ENCODE data around the gene MAP4K5.
"Not testable (repeated sequence)": the region's sequence is repeated elsewhere in the genome, so short reads cannot be mapped to it uniquely, and the experiment has no call there.

The MAP4K5 gene

DNA sequence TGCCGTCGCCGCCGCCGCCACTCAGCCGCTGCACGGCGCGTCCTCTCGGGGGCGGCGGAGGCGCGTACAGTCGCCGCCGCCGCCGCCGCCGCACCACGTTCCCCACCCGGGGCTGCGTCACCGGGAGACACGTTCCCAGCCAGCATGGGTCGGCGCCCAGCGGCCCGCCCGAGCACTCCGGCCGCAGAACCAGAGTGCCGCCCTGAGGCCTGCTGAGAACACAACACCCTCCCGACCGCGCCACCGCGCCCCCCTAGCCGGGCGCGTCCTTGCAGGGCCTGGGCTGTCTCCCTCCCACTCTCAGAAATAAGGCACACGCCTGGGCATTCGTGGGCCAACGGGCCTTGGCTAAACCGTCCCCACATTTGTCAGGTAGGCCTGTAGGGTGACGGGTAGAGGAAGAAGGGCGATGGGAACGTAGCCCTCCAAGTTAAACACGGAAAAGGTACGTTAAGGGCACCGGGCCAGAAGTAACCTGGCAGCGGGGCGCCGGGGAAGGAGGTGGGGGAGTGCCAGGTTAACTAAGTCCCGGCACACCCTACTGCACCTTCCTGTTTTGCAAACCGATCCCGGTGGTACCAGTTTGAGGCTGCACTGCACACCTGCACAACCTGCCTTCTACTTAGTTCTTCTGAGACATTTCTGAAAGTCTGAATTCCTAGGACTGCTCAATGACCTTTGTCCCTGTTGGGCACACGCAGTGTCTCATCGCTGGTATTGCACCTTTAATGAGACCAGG lies at the start of gene MAP4K5:
MAP4K5 (minus strand) TSS at position 68 of the 739 bp plus-strand sequence. CDS start 520 bp downstream, outside the sequence.
- DNase-seq, result peak; percentile 91

DNA sequence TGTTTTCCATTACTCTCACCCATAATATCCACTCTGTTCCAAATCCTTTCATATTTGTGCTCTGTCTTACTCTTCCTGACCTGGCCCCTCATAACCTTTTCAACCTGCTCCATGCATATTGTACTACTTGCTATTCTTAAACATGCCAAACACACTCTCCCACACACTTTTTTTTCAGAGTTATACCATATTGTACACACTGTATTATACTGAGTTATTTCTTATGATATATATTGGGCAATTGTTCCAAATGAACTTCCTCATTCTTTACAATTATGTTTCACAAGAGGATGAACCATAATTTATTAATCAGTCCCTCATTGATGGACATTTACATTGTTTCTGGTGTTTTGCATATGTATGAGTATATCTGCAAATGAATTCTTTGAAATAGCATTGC lies 46.1 kb upstream of the MAP4K5 start:
- no peak for DNase-seq

DNA sequence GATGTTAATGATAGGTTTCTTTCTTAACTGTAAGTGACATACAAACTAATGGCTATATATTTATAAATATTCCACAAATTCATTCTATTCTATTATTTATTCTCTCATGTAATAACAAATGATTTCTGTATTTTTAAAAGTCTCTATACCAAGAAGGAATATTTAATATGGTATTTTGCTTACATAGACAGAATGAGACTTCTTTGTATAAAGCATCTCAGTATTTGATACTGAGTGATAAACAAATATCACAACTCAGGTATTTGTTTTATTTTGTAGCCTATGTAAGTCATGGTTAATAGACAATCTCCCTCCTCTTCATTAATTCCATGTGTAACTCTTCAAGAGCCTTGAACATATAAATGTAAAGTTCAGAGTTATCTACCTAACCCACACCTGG lies 45.6 kb upstream of the MAP4K5 start:
- no peak for DNase-seq

DNA sequence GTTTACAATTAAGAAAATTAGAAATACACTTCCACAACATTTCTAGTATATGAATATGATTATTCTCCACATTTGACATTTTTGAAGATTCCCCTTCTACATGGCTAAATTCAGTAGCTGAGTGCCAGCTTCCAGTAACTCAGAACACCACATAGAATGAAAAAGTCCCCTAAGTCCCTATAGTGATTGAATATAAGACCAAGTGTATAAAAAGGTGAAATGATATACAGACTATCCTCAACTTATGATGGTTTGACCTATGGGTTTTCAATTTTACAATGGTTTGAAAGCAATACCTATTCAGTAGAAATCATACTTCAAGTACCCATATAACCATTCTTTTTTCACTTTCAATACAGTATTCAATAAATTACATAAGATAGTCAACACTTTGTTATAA lies 43.4 kb upstream of the MAP4K5 start:
- DNase-seq, result no peak

DNA sequence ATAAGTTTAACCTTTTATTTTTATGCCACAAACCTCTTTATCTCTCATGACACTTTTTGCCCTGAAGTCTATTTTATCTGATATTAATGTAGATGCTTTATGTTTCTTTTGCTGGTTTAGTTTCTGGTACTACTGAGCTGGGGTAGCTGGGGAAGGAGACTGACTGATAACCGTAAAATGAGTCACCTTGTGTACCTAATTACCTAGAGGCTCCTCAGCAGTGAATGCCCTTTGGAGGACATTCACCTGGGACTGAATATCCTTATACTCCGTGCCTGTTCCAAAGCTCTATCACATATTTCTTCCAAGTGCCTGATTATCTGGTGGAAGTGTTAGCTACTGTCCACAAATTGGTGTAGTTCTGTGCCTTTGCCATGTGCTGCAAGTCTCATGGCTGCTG lies 41.5 kb upstream of the MAP4K5 start:
- no peak for DNase-seq

DNA sequence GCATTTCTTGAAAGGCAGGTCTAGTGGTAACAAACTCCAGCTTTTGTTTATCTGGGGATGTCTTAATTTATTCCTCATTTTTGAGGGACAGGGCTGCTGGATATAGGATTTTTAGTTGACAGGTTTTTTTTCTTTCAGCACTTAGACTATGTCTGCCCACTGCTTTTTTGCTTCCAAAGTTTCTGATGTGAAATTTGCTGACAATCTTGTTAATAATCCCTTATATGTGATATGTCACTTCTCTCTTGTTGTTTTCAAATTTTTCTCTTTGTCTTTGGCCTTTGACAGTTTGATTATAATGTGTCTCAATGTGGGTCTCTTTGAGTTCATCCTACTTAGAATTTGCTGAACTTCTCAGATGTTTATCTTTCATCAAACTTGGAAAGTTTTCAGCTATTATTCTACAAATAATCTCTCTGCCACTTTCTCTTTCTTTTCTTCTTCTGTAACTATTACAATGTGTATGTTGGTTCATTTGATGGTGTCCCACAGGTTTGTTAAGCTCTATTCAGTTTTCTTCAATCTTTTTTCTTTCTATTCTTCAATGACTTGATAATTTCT lies 37.4 kb upstream of the MAP4K5 start:
- DNase-seq, result no peak

DNA sequence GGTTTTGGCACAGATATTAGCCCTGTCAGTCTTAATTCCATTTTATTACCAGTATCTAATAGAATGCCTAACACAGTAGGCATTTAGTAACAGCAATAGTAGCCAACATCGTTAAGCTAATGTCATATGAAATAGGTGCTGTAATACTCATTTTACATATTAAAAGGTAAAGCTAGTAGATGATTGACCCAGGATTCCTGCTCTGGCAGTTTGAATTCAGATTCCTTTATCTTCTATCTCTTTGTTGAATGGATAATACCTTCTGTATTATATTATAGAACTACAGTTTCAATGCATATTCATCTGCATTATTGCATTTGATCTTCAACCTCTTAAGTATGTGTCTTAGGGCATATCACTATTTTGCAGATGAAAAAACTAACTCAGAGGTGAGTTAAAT lies 30.5 kb upstream of the MAP4K5 start:
- no peak for DNase-seq

DNA sequence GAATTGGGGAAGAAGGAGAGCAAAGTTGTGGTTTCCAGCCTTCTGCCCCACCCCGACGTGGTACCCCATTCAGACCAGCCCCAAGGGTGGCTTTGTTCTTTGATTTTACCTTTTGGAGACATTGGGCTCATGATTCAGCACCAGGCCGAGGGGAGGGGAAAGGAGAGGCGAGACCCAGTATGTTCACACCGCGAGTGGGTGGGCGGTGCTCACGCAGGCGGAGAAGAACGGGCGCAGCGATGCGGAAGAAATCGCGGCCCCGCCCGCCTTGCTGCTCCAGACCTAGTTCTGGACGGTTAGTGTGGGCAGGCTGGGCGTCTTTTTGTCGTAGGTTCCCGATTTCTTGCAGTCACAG lies 28.5 kb upstream of the MAP4K5 start:
- peak; percentile 12 for DNase-seq

DNA sequence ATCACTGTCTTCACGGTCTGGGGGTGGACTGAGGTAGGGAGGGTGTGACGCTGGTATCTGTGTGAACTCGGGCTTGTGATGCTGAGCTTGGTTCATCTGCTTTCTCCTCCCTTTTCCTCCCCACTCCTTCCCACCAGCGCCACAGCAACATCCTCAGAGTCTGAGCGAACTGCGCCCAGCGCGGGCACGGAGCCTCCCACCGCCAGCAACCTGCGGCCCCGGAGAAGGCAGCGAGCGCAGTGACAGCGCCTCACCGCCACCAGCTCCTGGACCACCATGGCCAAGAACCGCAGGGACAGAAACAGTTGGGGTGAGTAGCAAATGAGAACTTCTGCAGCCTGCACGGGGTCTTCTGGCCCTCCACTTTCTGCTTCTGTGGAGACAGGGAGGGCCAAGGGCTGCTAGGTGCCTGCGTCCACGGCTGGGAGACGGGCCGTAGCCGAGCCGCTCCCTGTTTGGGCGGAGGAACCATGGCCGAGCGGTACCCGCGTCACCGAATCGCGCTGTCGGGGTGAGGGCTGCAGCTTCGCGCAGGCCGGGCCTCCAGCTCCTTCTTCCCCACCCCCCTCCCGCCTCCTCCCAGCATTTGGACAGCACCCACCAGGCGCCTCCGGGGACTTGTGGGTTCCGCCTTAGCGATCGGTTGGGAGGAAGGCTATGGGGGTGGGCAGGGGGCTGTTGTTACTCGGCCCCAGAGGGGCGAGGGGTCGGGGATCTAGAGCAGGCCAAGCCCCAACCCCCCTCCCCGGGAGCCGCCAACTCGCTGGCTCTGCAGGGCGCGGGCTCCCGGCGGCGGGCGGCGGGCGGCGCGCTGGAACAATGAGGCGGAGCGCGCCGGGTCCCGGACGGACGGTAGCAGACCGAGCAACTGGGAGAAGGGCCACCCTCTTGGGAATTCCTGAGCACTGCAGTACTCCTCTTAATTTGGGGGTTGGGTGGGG lies 27.9 kb upstream of the MAP4K5 start, which contains the start of gene ATL1:
ATL1 (plus strand) TSS at position 156 of the 941 bp plus-strand sequence; CDS start at position 277, 121 bp downstream.
- peak; percentile 31 for DNase-seq

DNA sequence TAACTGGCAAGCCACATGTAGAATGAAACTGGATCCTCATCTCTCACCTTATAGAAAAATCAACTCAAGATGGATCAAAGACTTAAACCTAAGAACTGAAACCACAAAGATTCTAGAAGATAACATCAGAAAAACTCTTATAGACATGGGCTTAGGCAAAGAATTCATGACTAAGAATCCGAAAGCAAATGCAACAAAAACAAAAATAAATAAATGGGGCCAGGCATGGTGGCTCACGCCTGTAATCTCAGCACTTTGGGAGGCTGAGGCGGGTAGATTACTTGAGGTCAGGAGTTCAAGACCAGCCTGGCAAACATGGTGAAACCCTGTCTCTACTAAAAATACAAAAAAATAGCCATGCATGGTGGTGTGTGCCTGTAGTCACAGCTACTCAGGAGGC lies 20.4 kb upstream of the MAP4K5 start:
- DNase-seq, result not testable (repeated sequence)

DNA sequence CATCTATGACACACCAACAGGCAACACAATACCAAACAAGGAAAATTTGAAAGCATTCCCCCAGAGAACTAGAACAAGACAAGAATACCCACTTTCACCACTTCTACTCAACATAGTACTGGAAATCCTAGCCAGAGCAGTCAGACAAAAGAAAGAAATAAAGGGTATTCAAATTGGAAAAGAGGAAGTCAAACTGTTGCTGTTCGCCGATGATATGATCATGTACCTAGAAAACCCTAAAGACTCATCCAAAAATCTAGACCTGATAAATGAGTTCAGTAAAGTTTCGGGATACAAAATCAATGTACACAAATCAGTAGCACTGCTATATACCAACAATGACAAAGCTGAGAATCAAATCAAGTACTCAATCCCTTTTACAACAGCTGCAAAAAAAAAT lies 19.5 kb upstream of the MAP4K5 start:
- no peak for DNase-seq

DNA sequence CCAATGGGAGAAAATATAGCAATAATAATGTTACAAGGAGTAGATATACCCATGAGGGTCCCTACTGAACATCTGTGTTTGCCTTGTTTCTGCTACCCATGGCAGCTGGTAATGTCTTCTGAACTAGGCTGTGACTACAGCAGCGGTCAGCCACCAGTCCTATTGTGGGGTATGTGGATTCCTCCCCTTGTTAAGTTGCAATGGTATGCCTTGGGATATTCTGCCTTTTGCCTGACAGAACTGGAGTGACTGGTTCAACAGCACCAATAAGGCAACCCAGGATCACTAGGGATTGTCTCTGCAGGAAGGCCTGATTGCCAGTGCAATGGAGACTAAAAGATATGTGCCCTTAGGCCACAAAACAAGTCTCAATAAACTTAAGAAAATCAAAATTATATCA lies 17.9 kb upstream of the MAP4K5 start:
- no peak for DNase-seq

DNA sequence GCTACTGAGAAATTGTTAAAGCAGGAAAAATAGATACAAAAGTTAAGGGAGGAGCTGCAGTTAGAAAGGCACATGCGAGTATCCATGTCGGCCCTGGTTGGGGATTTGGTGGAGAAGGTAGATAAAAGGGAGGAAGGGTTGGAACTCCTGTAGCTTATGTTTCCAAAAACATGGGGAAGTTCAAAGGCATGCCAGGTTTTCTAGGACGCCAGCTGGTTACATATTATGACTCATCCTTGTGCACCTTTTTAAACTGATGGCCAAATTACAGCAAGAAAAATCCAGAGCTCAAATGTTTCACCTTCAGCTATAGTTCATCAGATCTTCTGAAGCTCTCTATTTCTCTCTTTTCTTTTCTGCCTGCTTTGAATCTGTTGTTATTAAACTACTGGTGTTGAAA lies 13.2 kb upstream of the MAP4K5 start:
- DNase-seq, result no peak

DNA sequence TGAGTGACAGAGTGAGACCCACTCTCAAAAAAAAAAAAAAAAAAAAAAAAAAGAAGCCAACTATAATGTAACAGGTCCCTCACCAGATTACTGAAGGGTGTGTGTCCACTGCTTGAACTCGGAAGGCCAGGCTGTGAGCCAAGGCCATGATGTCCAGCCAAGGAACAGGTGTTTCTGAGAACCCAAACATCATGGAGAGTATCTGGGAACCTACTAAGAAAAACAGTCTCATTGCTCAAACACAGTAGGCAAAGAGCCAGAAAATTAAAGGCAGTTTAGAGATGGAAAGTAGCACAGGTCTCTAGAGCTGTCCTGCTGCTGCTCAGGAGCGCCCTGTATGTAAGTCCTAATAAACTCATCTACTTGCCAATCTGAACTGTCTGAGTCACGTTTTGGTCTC lies 12.5 kb upstream of the MAP4K5 start:
- no peak for DNase-seq

DNA sequence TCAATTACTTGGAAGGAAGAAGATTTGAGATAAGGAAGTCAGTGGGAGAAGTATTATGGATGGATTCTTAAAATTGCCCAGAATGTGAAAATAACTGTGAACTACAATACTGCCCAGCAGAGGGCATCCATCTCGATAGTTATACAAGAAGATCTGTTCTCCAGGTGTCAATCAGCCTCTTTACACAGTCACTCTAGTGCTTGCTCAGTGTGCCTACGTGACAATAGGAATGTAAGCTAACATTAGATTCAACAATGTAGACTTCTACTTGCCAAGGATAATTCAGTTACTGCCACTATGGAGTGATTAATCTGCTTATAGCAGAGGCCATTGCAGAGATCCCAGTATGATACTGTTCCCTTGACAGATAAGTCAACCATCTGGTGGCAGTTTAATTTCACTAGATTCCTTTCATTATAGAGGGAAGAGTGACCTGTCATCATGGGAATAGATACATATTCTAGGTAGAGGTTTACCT lies 10.6 kb upstream of the MAP4K5 start:
- DNase-seq, result peak; percentile 54

DNA sequence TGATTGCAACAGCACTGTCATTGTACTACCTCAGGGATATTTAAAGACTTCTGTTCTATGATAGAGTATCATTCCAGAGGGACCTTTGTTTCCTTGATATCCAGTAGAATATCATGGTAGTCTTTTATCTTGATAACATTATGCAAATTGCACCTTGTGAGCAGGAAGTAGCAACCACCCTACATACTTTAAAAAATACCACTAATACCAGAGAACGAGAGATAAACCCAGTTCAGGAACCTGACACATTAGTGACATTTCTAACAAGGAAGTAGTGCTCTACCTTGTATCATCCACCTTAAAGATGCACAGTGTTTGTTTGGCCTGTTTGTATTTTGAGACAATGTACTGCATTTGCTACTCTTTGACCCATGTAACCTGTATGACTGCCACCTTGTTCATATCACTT lies 8.8 kb upstream of the MAP4K5 start:
- DNase-seq, result no peak

DNA sequence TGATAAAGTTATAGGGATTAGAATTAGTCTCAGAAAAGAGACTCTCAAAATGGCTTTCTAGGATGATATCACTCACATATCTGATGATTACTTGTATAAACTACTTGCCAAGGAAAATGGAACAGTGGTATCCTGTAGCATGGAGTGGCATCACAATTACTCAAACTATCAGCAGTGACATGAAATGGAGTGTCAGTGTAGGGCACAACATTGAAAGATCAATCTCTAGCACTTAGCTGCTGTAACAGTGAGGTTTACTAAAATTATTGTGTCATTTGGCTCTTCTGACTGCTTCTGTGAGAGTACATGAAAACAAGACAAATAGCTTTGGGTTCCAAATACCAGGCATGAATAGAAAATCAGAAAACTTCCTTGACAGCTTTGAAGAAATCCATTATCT lies 6.7 kb upstream of the MAP4K5 start:
- DNase-seq, result no peak

DNA sequence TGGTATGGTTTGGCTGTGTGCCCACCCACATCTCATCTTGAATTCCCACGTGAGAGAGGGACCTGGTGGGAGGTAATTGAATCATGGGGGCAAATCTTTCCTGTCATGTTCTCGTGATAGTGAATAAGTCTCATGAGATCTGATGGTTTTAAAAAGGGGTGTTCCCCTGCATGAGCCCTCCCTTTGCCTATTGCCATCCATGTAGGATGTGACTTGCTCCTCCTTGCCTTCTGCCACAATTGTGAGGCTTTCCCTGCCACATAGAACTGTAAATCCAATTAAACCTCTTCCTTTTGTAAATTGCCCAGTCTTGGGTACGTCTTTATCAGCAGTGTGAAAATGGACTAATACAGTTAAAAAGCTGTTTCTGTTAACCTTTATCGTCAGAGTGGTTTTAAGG lies 5.7 kb upstream of the MAP4K5 start:
- DNase-seq, result not testable (repeated sequence)

DNA sequence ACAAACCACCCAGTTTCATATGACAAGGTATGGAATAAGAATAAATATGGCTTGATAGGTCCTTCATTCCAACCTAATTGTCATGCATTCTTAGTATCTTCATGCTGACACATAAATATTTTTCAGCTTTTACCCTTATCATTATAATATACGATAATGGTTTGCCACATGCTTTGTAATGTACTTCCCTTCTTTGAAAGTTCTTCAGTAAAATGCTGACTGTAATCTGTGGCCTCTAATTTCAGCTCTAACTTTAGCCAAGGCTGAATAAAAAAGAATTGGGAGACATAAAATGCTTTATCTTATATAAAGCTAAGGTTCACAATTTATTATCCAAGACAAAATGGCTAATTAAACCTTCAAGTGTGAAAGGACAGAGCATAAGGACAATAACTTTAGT lies 2.6 kb upstream of the MAP4K5 start:
- no peak for DNase-seq

DNA sequence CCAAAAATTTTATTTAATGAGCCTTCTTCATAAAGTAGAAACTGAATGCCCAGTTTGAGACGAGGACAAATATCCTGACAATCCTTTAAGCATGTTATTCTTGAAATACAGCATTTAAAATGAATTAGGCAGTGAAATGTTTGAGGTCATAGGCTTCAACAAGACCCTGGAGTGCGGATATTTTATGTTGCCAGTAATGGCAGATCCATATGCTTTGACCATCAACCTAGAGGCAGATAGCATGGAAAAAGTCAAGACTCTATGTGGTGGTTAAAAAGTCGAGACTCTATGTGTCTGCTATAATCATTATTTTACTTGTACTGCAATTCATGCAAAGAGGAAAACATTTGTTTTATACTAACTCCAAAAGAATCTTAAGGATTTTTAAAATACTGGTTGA lies 2.0 kb upstream of the MAP4K5 start:
- no peak for DNase-seq

DNA sequence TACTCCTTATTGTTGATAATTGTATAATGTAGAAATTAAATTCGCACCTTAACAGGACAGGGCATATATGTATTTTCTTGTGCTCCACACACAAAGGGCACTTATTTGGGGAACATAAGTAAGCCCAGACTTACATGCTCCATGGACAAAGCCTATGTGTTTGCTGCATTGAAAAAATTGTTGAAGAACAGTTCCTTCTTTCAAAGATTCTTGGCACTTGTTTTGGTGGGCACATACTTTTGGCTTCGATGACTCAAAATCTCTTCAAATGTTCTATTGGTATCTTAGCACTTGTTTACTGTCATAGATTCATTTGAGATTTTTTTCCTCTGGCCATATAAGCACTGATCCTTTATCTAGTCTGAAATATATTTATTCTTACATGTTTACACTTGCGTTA lies 1.4 kb upstream of the MAP4K5 start:
- no peak for DNase-seq

DNA sequence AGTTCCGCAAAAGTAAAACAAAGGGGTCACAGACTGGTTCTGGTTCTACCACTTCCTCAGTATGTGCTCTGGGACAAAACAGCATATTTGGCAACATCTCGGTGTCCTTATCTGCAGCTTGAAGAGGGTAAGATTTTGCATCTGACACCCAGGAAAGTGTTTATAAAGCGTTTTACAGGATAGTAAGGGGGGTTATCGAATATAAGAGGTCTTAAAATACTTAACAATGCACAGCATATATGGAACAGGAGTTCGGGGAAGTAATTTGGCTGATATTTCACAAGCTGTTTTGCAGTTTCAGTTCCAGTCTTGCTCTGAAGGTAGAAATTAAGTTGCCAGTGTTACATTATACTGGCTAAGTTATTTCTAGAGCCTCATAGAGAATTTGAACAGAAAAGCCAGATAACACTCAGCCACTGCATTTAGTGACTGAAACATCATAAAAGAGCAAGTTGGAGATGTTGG lies 904 bp upstream of the MAP4K5 start:
- DNase-seq, result peak; percentile 6
